Measurements from ENCODE around the gene TTN.
A peak's percentile ranks its signal among the peaks of the same experiment; 100 is the strongest.

Gene TTN

GRCh38 chr2:178480227-178481181 is 326.7 kb downstream of the TTN start, which contains the start of gene PLEKHA3:
Gene PLEKHA3, plus strand, starts transcription at chr2:178480457. Its CDS starts 413 bp downstream, at chr2:178480870.
- peak; percentile 81 for DNase-seq

- no peak for DNase-seq
Measured at GRCh38 chr2:178479758-178480226, 327.4 kb downstream of the TTN start.

DNA sequence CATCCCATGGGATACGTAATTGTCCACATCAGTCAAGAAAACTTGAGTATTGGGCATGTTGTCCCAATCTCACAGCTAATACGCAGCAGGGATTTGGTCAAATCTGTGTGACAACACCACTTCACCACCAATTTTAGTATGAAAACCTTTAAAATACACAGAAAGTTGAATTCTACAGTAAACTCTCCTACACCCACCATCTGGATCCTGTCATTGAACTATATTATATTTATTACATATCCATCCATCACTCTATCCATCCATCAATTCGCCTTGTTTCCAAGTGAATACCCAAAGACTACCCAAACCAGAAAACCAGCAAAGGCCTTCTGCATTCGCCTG is 328.0 kb downstream of the TTN start:
- DNase-seq, result no peak

- peak; percentile 69 for DNase-seq
Measured at GRCh38 chr2:178478439-178479274, 328.6 kb downstream of the TTN start, which contains the start of gene FKBP7. Gene FKBP7, minus strand, starts transcription at chr2:178478600. Its CDS starts 101 bp downstream, at chr2:178478499.

DNA sequence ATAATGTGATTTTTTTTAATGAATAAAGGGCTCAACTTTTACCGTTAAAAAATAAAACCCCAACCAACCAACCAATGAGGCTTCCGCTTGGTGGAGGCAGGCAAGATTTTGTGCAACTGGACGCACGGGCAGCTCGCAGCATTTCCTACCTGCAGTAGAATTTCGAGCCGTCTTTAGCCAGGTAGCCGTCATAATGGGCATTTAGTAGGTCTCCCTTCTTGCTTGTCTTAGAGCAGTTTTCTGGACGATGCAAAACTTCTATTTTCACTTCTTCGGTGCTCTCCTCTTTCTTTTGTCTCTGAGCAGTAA is 329.1 kb downstream of the TTN start:
- DNase-seq, result no peak

GRCh38 chr2:178477443-178478129 is 329.6 kb downstream of the TTN start:
- DNase-seq, result peak; percentile 35

GRCh38 chr2:178476477-178476876 is 330.7 kb downstream of the TTN start:
- DNase-seq, result no peak
